Uterus (tissue), 4 donors: ENCODE results near the gene PMM2. TPM values are rescaled to one million over a fixed set of nuclear protein-coding genes. Genes with fewer than 3 reads are reported as not detected.
"Not testable (repeated sequence)": the region's sequence is repeated elsewhere in the genome, so short reads cannot be mapped to it uniquely, and the experiment has no call there.

Experiments used
- DNase-seq, 2 donors: peaks; one replicate each; pipeline ENCODE4 v3.0.0-alpha.2; 2019 to 2020
- H3K27ac ChIP-seq, 2 donors: fragments of 200-600 bp; sonication (generic); 1 replicate in 1 of 2; 2 replicates in 1 of 2; pipeline ENCODE4 v1.5.1; 2016 to 2018
- H3K27me3 ChIP-seq, 2 donors: fragments of 200-600 bp; sonication (generic); one replicate each; pipeline ENCODE4 v1.5.1; 2018 to 2019; ENCODE audit warnings: control low read depth in 1 of 2
- H3K36me3 ChIP-seq, 2 donors: fragments of 200-600 bp; sonication (generic); one replicate each; pipeline ENCODE4 v1.5.1; 2019; ENCODE audit warnings: control low read depth in 1 of 2
- H3K4me1 ChIP-seq, 2 donors: fragments of 200-600 bp; sonication (generic); one replicate each; pipeline ENCODE4 v1.5.1; 2018 to 2019; ENCODE audit warnings: control low read depth in 1 of 2
- H3K4me3 ChIP-seq, 2 donors: fragments of 200-600 bp; sonication (generic); 1 replicate in 1 of 2; 2 replicates in 1 of 2; pipeline ENCODE4 v1.5.1; 2018 to 2019; ENCODE audit warnings: mild to moderate bottlenecking in 1 of 2
- H3K9me3 ChIP-seq, 2 donors: fragments of 200-600 bp; sonication (generic); one replicate each; pipeline ENCODE4 v1.5.1; 2019; ENCODE audit warnings: control low read depth in 1 of 2
- CTCF ChIP-seq, 4 experiments: fragments of 200-600 bp in 2 of 4; fragments of 450-650 bp in 2 of 4; sonication (generic) in 2 of 4; IDR thresholded peaks; one replicate each; pipeline ENCODE4 v1.5.1; 2016 to 2019; ENCODE audit warnings: antibody characterized with exemption in 4 of 4, mild to moderate bottlenecking in 2 of 4, moderate library complexity in 1 of 4
- POLR2A ChIP-seq, 2 donors: fragments of 450-650 bp; IDR thresholded peaks; one replicate each; pipeline ENCODE4 v1.6.1; 2016; ENCODE audit warnings: antibody characterized with exemption in 2 of 2, mild to moderate bottlenecking in 1 of 2, moderate library complexity in 1 of 2
- intact Hi-C: fragments of 100-400 bp; cut with DNase I; formaldehyde crosslinking; loops from one replicate; pipeline ENCODE4 v1.15.1; 2023; ENCODE audit warnings: low total_unique reads
- total RNA-seq, 4 donors: library from RNA; depleted of rRNA in 3 of 4; stranded (reverse); fragments of >200 nt in 3 of 4; gene quantifications; one replicate each; pipeline versions ENCODE4 v1.1.0 to v1.2.4, GENCODE V29; 2014 to 2023
- donor health status: DM: yes; HTN: yes; CAD: no.

PMM2 gene
- total RNA-seq, 4 donors from 2014 or later, result 19.0 to 41.6 (median 27.5) TPM

GRCh38 chr16:8826278-8826879, 28.7 kb downstream of the PMM2 start:
- Histone ChIP-seq H3K4me1 (no peaks in the 10 kb centered on the region), H3K9me3 (no peaks in the 10 kb centered on the region), H3K36me3 (no peaks in the 10 kb centered on the region), H3K4me3 (no peak overlapping the region), H3K27ac (no peak overlapping the region), H3K27me3 (no peaks in the 10 kb centered on the region)
- intact Hi-C loops, result no loop called here
- no peak for TF ChIP-seq CTCF (IDR thresholded peaks at IDR 0.05)
- no peak for TF ChIP-seq POLR2A (IDR thresholded peaks at IDR 0.05)
- no peak for DNase-seq

- H3K36me3 ChIP-seq, result no peaks in the 10 kb centered on the region
- DNase-seq, result no peak
- H3K4me3 ChIP-seq, result no peak overlapping the region
- H3K27me3 ChIP-seq, result no peaks in the 10 kb centered on the region
- H3K4me1 ChIP-seq, result no peaks in the 10 kb centered on the region
- no peak for TF ChIP-seq CTCF (IDR thresholded peaks at IDR 0.05)
- no peak for TF ChIP-seq POLR2A (IDR thresholded peaks at IDR 0.05)
- H3K27ac ChIP-seq, result no peak overlapping the region
- no peaks in the 10 kb centered on the region for H3K9me3 ChIP-seq
- intact Hi-C loops, result no loop called here
These were observed 31.0 kb downstream of the PMM2 start for GRCh38 chr16:8828541-8829165.

- no peaks in the 10 kb centered on the region for H3K4me1 ChIP-seq
These were observed 33.8 kb downstream of the PMM2 start for GRCh38 chr16:8831450-8831849.

GRCh38 chr16:8831871-8832716, 34.5 kb downstream of the PMM2 start:
- Histone ChIP-seq H3K27me3 (no peaks in the 10 kb centered on the region), H3K9me3 (no peaks in the 10 kb centered on the region), H3K27ac (no peak overlapping the region), H3K4me3 (no peak overlapping the region), H3K36me3 (no peaks in the 10 kb centered on the region), H3K4me1 (no peaks in the 10 kb centered on the region)
- TF ChIP-seq POLR2A (IDR thresholded peaks at IDR 0.05) (no peak), CTCF (IDR thresholded peaks at IDR 0.05) (no peak)
- intact Hi-C loops, result no loop called here
- DNase-seq, result no peak

More at GRCh38 chr16:8831450-8831849, 33.8 kb downstream of the PMM2 start:
- H3K27me3 ChIP-seq, result no peaks in the 10 kb centered on the region
- H3K36me3 ChIP-seq, result no peaks in the 10 kb centered on the region
- H3K27ac ChIP-seq, result no peak overlapping the region
- intact Hi-C loops, result no loop called here
- H3K9me3 ChIP-seq, result no peaks in the 10 kb centered on the region
- no peak overlapping the region for H3K4me3 ChIP-seq
- DNase-seq, result no peak
- TF ChIP-seq CTCF (IDR thresholded peaks at IDR 0.05) (no peak), POLR2A (IDR thresholded peaks at IDR 0.05) (no peak)

GRCh38 chr16:8832717-8833105, 35.1 kb downstream of the PMM2 start:
- TF ChIP-seq CTCF (IDR thresholded peaks at IDR 0.05), result no peak
- no peak for TF ChIP-seq POLR2A (IDR thresholded peaks at IDR 0.05)
- H3K36me3 ChIP-seq, result no peaks in the 10 kb centered on the region
- H3K4me1 ChIP-seq, result no peaks in the 10 kb centered on the region
- no peaks in the 10 kb centered on the region for H3K9me3 ChIP-seq
- no peak overlapping the region for H3K27ac ChIP-seq
- no peaks in the 10 kb centered on the region for H3K27me3 ChIP-seq
- intact Hi-C loops, result no loop called here
- no peak overlapping the region for H3K4me3 ChIP-seq
- no peak for DNase-seq

- H3K27ac ChIP-seq, H3K36me3 ChIP-seq, H3K4me3 ChIP-seq, intact Hi-C loops, H3K27me3 ChIP-seq, DNase-seq, H3K4me1 ChIP-seq, H3K9me3 ChIP-seq: not testable (repeated sequence)
These were observed 39.2 kb downstream of the PMM2 start for GRCh38 chr16:8836797-8837196.

- H3K4me1 ChIP-seq, DNase-seq, H3K9me3 ChIP-seq, H3K4me3 ChIP-seq, H3K27ac ChIP-seq, H3K36me3 ChIP-seq, intact Hi-C loops, H3K27me3 ChIP-seq: not testable (repeated sequence)
These were observed 40.0 kb downstream of the PMM2 start for GRCh38 chr16:8837594-8837993.
